ENCODE measurements around the gene TDRKH. TPM values are rescaled to one million over a fixed set of nuclear protein-coding genes. Genes with fewer than 3 reads are reported as not detected.

The TDRKH gene
- total RNA-seq, 1 donor from 2014 or later: 5.5 TPM

DNA sequence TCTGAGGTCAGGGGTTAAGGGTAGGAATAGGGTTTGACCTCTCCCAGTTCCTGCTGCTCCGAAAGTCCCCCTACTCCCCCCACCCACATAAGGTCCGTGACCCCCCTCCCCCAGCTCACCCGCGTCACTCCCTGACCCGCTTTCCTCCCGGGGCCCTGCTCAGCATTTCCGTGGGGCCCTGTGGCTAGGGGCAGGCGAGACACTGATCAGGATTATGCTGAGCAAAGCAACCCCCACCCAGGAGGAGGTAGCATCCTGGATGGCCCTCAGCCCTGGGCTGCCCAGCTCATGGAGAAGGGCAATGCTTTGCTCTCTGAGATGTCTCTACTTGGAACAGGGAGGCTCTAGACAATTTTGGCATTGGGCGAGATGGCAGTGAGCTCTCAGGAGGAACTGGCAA lies 37.6 kb upstream of the TDRKH start:
- intact Hi-C loops (cut with micrococcal nuclease): no loop called here
- ATAC-seq (no peak), DNase-seq (no peak)

DNA sequence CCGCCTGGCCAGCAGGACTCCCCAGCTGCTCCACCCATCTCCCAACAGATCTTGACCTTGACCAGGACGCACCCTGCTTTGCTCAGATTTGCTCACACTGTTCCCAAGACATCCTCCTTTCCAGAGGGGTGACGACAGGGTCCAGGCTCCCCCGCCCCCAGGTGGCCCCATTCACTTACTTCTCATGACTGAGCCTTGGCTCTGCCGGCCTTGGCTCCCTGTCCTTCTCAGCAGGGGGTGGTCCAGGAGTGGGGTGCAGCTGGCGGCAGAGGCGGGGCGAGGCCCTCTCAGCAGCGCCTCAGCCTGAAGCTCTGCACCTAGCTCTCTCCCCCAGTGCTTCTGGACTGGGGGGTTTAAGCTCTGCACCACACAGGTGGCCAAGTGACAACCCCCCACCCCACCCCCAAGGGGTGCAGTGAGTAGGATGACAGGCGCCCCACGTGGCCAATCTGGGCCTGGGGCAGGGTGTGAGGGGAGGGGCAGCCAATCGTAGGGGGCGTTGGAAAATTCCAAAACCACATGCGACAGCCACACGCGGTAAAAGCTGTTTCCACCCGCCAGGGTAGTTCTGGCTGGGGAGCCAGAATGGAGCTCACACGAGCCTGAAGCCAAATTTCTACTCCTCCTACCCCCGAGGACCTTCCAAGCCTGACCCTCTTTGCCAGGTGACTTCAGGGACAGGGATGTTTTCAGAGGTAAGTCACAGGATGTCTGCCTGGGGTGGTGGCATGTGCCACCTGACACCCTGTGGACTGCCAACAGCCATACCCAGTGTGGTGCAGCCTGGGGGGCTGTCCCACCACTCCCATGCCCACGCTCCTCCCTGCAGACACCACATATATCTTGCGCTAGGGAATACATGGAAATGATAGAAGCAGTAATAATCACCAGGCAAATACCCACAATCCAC lies 35.7 kb upstream of the TDRKH start:
- no peak for DNase-seq
- peak; percentile 35 for ATAC-seq
- intact Hi-C loops (cut with micrococcal nuclease): no loop called here

DNA sequence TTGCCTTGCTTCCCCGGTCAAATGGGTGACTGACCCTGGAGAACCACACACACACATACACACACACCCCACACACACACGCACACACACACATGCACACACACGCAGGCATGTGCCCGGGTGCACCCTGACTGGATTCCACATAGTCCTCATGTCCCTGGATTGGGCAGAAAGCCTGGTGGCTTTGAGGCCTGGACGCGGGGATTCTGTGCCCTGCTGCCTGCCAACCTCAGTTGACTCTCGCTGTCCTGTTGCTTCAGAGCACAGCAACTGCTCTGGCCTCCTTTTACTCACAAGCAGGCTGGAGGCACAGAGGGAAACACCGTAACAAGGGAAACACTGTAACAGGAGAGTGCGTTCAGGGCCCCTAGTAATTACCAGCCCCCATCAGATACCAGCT lies 34.9 kb upstream of the TDRKH start:
- ATAC-seq (no peak), DNase-seq (no peak)
- intact Hi-C loops (cut with micrococcal nuclease): no loop called here

- ATAC-seq (no peak), DNase-seq (no peak)
- intact Hi-C loops (cut with micrococcal nuclease): no loop called here
Observed at GRCh38 chr1:151823175-151823574, 32.9 kb upstream of the TDRKH start.

- no peak for DNase-seq
- intact Hi-C loops (cut with micrococcal nuclease): no loop called here
- ATAC-seq: no peak
Observed at GRCh38 chr1:151822404-151822803, 32.1 kb upstream of the TDRKH start.

DNA sequence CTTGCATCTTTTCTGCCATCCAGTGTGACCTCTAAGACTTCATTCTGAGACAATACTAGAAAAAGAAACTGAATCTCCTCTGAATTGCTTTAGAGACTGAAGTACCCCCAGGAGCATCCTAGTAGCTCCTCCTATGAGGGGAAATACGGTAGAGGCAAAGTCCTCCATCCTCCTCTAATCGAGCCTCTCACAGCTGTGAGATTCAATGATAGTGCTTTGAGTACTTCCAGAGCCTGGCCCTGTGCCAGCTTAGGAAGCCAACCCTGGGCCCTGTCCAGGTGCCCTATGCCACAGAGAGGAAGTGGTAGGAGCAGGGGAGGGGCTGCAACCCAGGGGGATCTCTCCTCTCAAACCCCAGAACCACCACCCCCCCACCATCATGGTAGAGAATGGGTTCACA lies 30.6 kb upstream of the TDRKH start:
- ATAC-seq: no peak

GRCh38 chr1:151819976-151820623 lies 29.8 kb upstream of the TDRKH start:
- ATAC-seq: no peak
- intact Hi-C loops (cut with micrococcal nuclease): no loop called here

More for the DNA sequence above, 30.6 kb upstream of the TDRKH start:
- intact Hi-C loops (cut with micrococcal nuclease): no loop called here
- DNase-seq: no peak

DNA sequence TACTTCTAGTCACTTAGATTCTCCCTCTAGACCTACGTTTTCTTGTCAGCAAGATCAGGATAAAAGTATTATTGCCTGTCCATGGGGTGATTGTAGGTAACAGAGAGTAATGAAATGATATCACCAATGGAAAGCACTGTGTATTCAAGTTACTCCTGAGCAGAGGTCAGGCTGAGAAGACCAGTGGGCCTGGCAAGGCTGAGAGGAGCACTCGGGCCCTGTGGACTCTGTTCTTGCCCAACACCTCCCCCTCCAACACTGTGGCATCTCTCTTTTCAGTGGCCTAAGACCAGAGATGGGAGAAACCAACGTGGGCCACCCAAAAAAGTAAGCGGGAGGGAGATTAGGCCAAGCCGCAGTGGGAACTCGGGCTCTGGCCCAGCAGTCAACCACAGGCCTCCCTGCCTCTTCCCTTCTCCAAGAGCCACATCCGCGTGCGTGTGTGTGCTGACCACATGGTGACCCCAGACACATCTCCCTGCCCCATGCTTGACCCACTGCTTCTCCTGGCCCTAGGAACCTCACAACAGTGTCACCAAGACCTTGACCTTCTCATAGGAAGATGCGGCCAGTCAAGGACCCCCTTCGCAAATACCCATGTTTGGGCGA lies 29.0 kb upstream of the TDRKH start:
- intact Hi-C loops (cut with micrococcal nuclease): no loop called here
- ATAC-seq (no peak), DNase-seq (no peak)

More at GRCh38 chr1:151819976-151820623, 29.8 kb upstream of the TDRKH start:
- DNase-seq: no peak

- intact Hi-C loops (cut with micrococcal nuclease): no loop called here
- ATAC-seq: no peak
- DNase-seq: no peak
Observed at GRCh38 chr1:151817353-151817730, 27.0 kb upstream of the TDRKH start.

DNA sequence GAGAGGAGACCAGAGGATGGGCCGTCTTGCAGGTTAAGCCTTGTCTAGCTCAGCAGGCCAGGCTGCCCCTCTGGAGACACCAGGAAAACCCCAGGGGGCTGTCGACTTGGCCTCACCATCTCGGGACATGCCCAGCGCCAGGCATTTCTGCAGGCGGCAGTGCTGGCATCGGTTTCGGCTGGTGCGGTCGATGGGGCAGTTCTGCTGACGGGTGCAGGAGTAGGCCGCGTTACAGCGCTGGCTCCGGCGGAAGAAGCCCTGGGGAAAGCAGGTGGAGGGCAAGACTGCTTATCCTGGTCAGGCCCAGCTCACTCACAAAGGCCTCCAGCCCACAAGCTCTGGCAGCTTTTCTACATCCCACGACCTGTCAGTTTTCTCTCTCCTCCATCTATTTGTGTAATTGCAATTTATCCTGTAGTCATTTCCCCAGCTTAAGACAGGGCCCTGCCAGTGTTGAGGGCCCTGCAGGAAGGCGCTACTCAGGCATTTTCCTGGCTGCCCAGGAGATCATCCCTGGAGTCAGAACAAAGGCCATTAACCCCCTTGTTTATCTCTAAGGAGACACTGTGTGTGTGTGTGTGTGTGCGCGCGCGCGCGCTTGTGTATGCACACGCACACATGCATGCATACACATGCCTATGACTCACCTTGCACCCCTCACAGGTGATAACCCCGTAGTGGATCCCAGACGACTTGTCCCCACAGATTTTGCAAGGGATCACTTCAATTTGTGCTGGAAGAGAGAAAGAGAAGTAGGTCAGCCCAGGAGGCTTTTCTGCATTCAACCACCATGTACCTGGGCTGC lies 26.4 kb upstream of the TDRKH start:
- intact Hi-C loops (cut with micrococcal nuclease): no loop called here
- DNase-seq (no peak), ATAC-seq (no peak)

DNA sequence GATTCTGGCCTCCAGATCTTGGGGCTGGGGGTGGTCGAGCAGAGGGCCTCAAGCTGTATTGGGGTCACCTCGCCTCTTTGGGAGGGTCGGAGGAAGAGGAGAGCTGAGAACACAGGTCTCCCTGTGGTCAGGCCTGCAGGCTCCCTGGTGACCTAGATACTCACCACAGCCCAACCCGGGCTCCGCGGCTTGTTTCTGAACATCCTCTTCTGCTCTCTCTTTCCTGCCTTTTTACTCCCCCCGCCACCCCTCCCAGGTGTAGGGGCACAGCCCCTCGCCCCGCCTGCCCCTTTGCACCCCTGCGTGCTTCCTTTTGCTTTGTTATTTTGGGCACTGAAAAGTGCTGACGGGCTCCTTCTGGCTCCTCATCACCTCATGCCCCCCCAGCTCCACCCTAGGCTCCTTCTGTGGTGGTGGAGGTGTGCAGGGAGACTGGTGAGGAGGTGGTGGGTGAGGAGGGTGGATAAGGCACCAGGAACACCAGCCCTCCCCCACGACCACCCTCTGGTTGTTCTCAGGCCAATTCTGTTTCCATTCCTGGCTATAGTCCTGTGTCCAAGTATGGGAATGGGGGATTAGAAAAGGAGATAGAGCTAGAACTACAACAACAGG lies 25.5 kb upstream of the TDRKH start:
- no peak for ATAC-seq
- intact Hi-C loops (cut with micrococcal nuclease): no loop called here
- DNase-seq: no peak

- ATAC-seq (no peak), DNase-seq (no peak)
- intact Hi-C loops (cut with micrococcal nuclease): no loop called here
Observed at GRCh38 chr1:151814971-151815545, 24.8 kb upstream of the TDRKH start.

GRCh38 chr1:151814426-151814825 lies 24.1 kb upstream of the TDRKH start:
- no peak for ATAC-seq
- no peak for DNase-seq
- intact Hi-C loops (cut with micrococcal nuclease): no loop called here

GRCh38 chr1:151813271-151813977 lies 23.1 kb upstream of the TDRKH start:
- intact Hi-C loops (cut with micrococcal nuclease): no loop called here
- no peak for ATAC-seq

GRCh38 chr1:151811181-151811580 lies 20.9 kb upstream of the TDRKH start:
- ATAC-seq (no peak), DNase-seq (no peak)
- intact Hi-C loops (cut with micrococcal nuclease): no loop called here

More at GRCh38 chr1:151813271-151813977, 23.1 kb upstream of the TDRKH start:
- DNase-seq: no peak

DNA sequence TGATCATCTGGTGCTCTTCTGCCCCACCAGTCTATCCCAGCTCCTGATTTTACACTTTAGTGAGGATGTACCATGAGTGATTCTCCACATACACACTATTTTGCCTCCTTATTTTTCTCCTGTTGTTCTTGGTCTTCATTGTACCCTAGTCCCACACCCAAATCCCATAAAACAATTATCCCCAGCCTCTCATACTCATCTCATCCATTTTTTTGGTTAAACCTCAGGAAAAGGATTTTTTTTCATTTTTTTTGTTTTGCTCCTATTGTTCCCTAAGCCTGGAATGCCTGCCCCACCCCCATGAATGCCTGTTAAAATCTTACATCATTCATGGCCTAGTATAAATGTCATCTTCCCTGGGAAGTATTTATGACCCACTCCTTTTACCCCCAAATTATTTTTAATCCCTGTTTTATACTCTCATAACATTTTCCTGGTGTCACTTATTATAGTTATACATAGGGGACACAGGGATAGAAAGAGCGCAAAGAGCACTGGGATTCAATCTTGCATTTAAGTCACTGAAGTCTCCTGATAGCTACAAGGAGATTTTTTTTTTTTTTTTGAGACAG lies 19.8 kb upstream of the TDRKH start:
- no peak for ATAC-seq
- DNase-seq: no peak
- intact Hi-C loops (cut with micrococcal nuclease): no loop called here

- DNase-seq (no peak), ATAC-seq (peak; percentile 49)
- intact Hi-C loops (cut with micrococcal nuclease): no loop called here
Observed at GRCh38 chr1:151809290-151809984, 19.1 kb upstream of the TDRKH start.

Data from left ventricle myocardium superior (tissue), 1 donor.